ENCODE results near the gene TPSD1.

Gene TPSD1

DNA sequence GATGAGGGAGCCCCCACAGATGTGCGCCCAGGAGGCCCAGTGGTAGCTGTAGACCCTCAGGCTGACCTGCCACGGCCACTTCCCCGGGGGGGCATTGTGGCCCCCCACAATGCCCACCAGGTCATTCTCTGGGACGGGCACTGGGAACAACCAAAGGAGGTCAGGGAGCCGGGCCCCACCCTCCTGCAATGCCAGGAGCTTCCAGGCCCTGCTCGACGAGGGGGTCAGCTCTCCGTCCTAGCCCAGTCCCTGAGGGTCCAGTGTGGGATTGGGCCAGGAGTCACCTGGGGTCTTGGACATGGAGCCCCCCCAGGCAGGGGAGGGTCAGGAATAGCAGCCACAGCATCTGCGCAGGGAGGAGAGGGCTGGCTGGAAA is 7.0 kb downstream of the TPSD1 start:
- Histone ChIP-seq H3K27ac (no peak overlapping the region), H4K20me1 (ENCODE audit: insufficient read depth) (no peaks in the 10 kb centered on the region), H3K9ac (no peak overlapping the region), H3K79me2 (ENCODE audit: insufficient read depth, low read depth) (no peaks in the 10 kb centered on the region), H3K4me3 (IDR thresholded peaks at IDR 0.05; ENCODE audit: insufficient read depth, low read depth, low read length) (no peak overlapping the region), H3K4me2 (no peak overlapping the region), H2AFZ (ENCODE audit: low read depth) (no peak overlapping the region), H3K27me3 (ENCODE audit: insufficient read depth, low read depth) (peaks cover 89% of the 10 kb centered on the region), H3K4me1 (ENCODE audit: low read depth, poor library complexity, severe bottlenecking) (peaks cover 9% of the 10 kb centered on the region), H3K36me3 (ENCODE audit: insufficient read depth) (no peaks in the 10 kb centered on the region)
- no peak for TF ChIP-seq CTCF (conservative IDR thresholded peaks at IDR 0.05; ENCODE audit: low read depth, low read length)

GRCh38 chr16:1263591-1264344 is 7.9 kb downstream of the TPSD1 start:
- Histone ChIP-seq H3K27ac (no peak overlapping the region), H3K79me2 (ENCODE audit: insufficient read depth, low read depth) (no peaks in the 10 kb centered on the region), H3K36me3 (ENCODE audit: insufficient read depth) (no peaks in the 10 kb centered on the region), H3K4me1 (ENCODE audit: low read depth, poor library complexity, severe bottlenecking) (peaks cover 8% of the 10 kb centered on the region), H3K4me3 (IDR thresholded peaks at IDR 0.05; ENCODE audit: insufficient read depth, low read depth, low read length) (no peak overlapping the region), H2AFZ (ENCODE audit: low read depth) (no peak overlapping the region), H3K9ac (no peak overlapping the region), H3K27me3 (ENCODE audit: insufficient read depth, low read depth) (peaks cover 92% of the 10 kb centered on the region), H4K20me1 (ENCODE audit: insufficient read depth) (no peaks in the 10 kb centered on the region), H3K4me2 (no peak overlapping the region)
- no peak for TF ChIP-seq CTCF (conservative IDR thresholded peaks at IDR 0.05; ENCODE audit: low read depth, low read length)

- Histone ChIP-seq H3K79me2 (ENCODE audit: insufficient read depth, low read depth) (no peaks in the 10 kb centered on the region), H3K36me3 (ENCODE audit: insufficient read depth) (no peaks in the 10 kb centered on the region), H3K4me2 (no peak overlapping the region), H3K27me3 (ENCODE audit: insufficient read depth, low read depth) (peaks cover 92% of the 10 kb centered on the region), H3K9ac (no peak overlapping the region), H2AFZ (ENCODE audit: low read depth) (no peak overlapping the region), H3K4me3 (IDR thresholded peaks at IDR 0.05; ENCODE audit: insufficient read depth, low read depth, low read length) (no peak overlapping the region), H3K27ac (no peak overlapping the region), H3K4me1 (ENCODE audit: low read depth, poor library complexity, severe bottlenecking) (peaks cover under 1% of the 10 kb centered on the region), H4K20me1 (ENCODE audit: insufficient read depth) (no peaks in the 10 kb centered on the region)
- TF ChIP-seq CTCF (conservative IDR thresholded peaks at IDR 0.05; ENCODE audit: low read depth, low read length) = no peak
Observed at GRCh38 chr16:1264345-1265089, 8.6 kb downstream of the TPSD1 start.

GRCh38 chr16:1265090-1265630 is 9.3 kb downstream of the TPSD1 start:
- Histone ChIP-seq H2AFZ (ENCODE audit: low read depth) (no peak overlapping the region), H3K4me2 (no peak overlapping the region), H4K20me1 (ENCODE audit: insufficient read depth) (no peaks in the 10 kb centered on the region), H3K79me2 (ENCODE audit: insufficient read depth, low read depth) (no peaks in the 10 kb centered on the region), H3K27me3 (ENCODE audit: insufficient read depth, low read depth) (peaks cover 92% of the 10 kb centered on the region), H3K9ac (no peak overlapping the region), H3K27ac (no peak overlapping the region), H3K36me3 (ENCODE audit: insufficient read depth) (no peaks in the 10 kb centered on the region), H3K4me1 (ENCODE audit: low read depth, poor library complexity, severe bottlenecking) (no peaks in the 10 kb centered on the region), H3K4me3 (IDR thresholded peaks at IDR 0.05; ENCODE audit: insufficient read depth, low read depth, low read length) (no peak overlapping the region)
- no peak for TF ChIP-seq CTCF (conservative IDR thresholded peaks at IDR 0.05; ENCODE audit: low read depth, low read length)

Measured in KMS-11 (cell line).